HG03196 (cell line): ENCODE data around the gene MAPK10.
"Not testable (repeated sequence)": the region's sequence is repeated elsewhere in the genome, so short reads cannot be mapped to it uniquely, and the experiment has no call there.

Experiments used
- ATAC-seq: cut with Tn5 transposase; IDR thresholded peaks from one replicate; pipeline ENCODE4 v1.9.1; 2021; ENCODE audit not compliant: unreplicated experiment

The MAPK10 gene

GRCh38 chr4:85993641-85994040, 366.2 kb downstream of the MAPK10 start:
- ATAC-seq: no peak

GRCh38 chr4:85986266-85986665, 373.6 kb downstream of the MAPK10 start:
- no peak for ATAC-seq

- peak; percentile 97 for ATAC-seq
These were observed 380.6 kb downstream of the MAPK10 start for GRCh38 chr4:85979276-85979675.

GRCh38 chr4:85970535-85970934, 389.3 kb downstream of the MAPK10 start:
- no peak for ATAC-seq

DNA sequence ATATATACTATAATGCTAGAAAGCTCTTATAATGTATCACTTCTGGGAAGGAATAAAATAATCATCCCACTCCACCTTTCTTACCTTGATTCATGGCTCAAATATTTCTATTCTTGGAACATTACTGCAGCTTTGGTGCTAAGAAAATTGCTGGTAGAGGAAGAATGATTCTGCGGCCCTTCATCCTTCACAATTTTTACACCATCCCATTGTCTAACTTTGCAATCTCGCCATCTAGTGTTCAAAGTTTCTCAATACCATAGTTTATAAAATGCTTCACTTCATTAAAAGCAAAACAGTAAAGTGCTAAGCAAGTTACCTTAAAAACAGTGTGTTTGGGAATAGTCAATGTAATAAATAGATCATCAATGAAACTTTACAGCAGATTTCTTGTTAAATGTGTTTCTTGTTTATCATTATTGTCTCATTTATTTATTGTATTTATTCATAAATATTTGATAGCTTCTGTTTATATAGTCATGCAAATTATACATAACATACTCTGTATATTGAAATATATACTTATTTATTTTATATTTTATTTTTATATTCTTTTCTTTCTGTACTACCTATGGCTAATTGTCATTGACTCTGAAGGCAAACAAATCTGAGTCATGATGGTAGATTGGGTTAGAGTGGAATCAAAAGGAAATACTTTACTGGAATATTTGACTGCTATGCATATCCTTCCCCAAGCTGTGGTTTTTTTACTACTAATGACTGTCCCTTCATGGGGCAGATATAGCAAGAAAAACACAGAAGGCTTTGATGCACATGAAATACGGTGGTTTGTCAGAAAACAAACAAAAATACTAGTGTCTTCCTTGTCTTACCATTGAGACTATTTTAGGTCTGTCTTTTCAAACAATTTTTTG, 390.7 kb downstream of the MAPK10 start:
- ATAC-seq: peak; percentile 46

DNA sequence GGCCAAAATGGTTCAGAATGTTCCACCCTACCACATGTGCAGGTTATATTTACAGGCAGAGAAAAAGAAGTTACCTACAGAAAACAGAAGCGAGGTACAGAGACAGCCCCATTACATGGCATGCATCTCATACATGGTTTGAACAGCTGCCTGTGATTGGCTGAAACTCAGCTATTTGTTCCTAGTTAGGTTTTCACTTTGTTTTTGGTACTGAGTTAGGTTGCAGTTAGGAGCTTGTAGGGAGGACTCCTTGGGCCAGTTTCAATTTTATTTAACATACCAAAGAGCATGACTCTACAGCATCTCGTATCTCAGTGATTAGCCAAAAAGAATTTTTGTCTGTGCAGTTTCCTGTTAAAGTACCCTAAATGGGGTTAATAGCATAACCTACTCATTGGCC, 392.0 kb downstream of the MAPK10 start:
- ATAC-seq: no peak

DNA sequence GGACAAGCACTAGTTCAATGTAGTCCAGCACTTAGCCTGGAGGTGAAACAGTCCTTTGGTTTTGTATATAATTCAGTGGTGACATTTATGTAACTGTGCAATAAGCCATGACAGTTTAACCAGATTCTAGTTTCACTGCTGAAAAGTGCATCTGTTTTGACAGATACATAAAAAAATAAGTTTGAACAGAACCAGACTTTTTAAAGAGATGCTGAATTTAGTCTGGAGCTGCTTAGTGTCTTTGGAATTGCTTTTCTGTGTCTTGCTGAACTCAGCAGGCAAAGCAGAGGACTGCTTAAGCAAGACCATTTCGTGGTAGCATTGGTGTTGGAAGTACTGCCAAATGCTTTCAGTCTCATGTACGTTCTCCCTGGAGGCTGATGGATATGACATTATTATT, 393.5 kb downstream of the MAPK10 start:
- ATAC-seq: no peak

GRCh38 chr4:85965529-85965928, 394.3 kb downstream of the MAPK10 start:
- ATAC-seq: no peak

DNA sequence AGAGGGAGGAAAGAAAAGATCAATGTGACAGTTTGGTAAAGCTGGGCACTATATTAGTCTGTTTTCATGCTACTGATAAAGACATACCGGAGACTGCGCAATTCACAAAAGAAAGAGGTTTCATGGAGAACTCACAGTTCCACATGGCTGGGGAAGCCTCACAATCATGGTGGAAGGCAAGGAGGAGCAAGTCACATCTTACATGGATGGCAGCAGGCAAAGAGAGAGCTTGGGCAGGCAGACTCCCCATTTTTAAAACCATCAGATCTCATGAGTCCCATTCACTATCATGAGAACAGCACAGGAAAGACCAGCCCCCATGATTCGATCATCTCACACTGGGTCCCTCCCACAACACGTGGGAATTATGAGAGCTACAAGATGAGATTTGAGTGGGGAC, 394.8 kb downstream of the MAPK10 start:
- ATAC-seq: not testable (repeated sequence)

GRCh38 chr4:85964298-85964697, 395.6 kb downstream of the MAPK10 start:
- ATAC-seq: no peak

- ATAC-seq: no peak
These were observed 396.6 kb downstream of the MAPK10 start for GRCh38 chr4:85963231-85963630.

GRCh38 chr4:85961887-85962286, 398.0 kb downstream of the MAPK10 start:
- ATAC-seq: no peak

DNA sequence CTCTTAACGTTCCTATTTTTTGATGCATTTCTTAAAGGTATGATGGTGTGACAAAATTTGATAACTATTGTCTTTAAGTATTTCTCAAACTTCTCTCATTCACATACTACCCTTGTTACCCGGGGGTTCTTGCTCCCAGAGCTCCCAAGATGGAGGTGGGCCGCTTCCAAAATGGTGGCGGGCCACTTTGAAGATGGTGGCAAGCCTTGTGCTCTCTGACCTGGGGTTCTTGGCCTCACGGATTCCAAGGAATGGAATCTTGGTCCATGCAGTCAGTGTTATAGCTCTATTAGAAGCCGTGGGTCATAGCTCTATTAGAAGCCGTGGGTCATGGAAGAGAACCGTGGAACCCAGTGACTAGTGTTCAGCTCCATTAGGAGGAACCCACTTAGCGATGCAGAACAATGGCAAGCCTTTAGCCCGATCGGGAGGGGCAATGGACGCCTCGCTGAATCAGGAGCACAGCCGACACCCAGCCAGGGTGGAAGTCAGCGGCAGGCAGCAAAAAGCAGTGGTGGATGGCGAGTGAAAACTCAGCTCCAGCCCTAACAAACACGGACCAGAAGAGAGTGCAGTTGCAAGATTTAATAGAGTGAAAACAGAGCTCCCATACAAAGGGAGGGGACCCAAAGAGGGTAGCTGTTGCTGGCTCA, 403.4 kb downstream of the MAPK10 start:
- no peak for ATAC-seq

- no peak for ATAC-seq
These were observed 404.1 kb downstream of the MAPK10 start for GRCh38 chr4:85955620-85956292.

GRCh38 chr4:85953651-85954018, 406.2 kb downstream of the MAPK10 start:
- ATAC-seq: no peak

- ATAC-seq: no peak
These were observed 406.7 kb downstream of the MAPK10 start for GRCh38 chr4:85952972-85953650.

GRCh38 chr4:85952528-85952927, 407.3 kb downstream of the MAPK10 start:
- no peak for ATAC-seq

DNA sequence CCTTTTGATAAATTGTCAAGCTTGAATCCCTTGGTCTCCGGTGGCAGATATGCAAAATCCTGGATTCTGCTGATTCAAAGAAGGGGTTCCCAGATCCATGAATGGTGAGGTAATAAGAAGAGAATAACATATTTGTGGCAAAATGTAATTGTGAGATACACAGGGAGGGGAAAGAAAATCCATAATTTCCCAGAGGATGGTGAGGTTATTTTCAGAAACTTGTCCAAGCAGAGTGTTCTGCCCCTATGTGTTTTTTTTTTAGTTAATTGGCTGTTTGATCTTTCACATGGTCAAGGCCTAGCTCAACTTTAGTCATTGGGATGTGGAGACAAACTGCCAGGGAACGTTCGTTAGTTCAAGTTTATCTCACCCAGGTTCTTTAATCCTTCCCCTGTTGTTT, 408.8 kb downstream of the MAPK10 start:
- ATAC-seq: no peak

DNA sequence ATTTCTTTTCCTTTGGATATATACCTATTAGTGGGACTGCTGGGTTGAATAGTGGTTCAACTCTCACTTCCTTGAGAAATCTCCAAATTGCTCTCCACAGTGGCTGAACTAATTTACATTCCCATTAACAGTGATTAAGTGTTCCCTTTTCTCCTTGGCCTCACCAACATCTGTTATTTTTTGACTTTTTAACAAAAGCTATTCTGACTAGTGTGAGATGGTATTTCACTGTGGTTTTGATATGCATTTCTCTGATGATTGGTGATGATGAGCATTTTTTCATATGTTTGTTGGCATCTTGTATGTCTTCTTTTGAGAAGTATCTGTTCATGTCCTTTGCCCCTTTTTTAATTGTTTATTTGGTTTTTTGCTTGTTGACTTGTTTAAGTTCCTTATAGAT, 413.0 kb downstream of the MAPK10 start:
- no peak for ATAC-seq

DNA sequence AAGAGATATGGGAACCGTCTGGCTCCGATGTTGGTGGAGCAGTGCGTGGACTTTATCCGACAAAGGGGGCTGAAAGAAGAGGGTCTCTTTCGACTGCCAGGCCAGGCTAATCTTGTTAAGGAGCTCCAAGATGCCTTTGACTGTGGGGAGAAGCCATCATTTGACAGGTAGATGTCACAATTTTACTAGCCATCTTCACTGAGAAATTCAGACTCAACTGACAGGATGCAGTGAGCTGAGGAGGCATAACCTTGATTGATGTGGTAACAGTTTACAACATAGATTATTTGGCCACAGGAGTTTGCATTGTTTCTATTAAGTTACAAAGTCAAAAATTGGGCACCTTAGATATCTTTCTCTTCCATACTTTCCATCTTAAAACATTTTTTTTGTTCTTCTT, 417.7 kb downstream of the MAPK10 start:
- ATAC-seq: no peak

GRCh38 chr4:85940151-85940550, 419.7 kb downstream of the MAPK10 start:
- no peak for ATAC-seq
